ENCODE data around the gene KRTAP12-4. TPM values are rescaled to one million over a fixed set of nuclear protein-coding genes. Genes with fewer than 3 reads are reported as not detected.

Gene KRTAP12-4
- total RNA-seq (2021) (not detected in 2 replicates), Bru-seq, nascent RNA (not detected), BruChase-seq, experiment 1, labeled RNA remaining after a 2-hour chase (not detected), BruChase-seq, experiment 2, labeled RNA remaining after a 6-hour chase (not detected)
- long read RNA-seq: 0 reads

- no peak within 1 kb of the TSS for H3K4me3 ChIP-seq
- BruUV-seq (replicated peaks): no TSS peak
- no peaks in the 10 kb centered on the region for H3K36me3 ChIP-seq (ENCODE audit: low read depth)
- no peak within 1 kb of the TSS for H3K27ac ChIP-seq
- POLR2A ChIA-PET (ENCODE audit: unreplicated experiment): no interaction called here
- intact Hi-C loops (cut with micrococcal nuclease; ENCODE audit: unreplicated experiment): no loop called here
- no peaks in the 10 kb centered on the region for H3F3A ChIP-seq (ENCODE audit: insufficient read depth, low read depth)
- no peaks in the 10 kb centered on the region for H3K9me2 ChIP-seq (ENCODE audit: insufficient read depth)
- CTCF ChIA-PET: no interaction called here
- peaks cover 82% of the 10 kb centered on the region for H3K27me3 ChIP-seq (ENCODE audit: insufficient read depth, low read depth)
- H3K79me2 ChIP-seq (ENCODE audit: low read depth): no peaks in the 10 kb centered on the region
- no peaks in the 10 kb centered on the region for H3K4me1 ChIP-seq (replicated peaks; ENCODE audit: insufficient read depth)
- H2AFZ ChIP-seq: no peak within 1 kb of the TSS
- no peak within 1 kb of the TSS for H3K4me2 ChIP-seq
- H4K20me1 ChIP-seq (ENCODE audit: insufficient read depth): no peaks in the 10 kb centered on the region
- TF ChIP-seq EZH2 (IDR thresholded peaks at IDR 0.05; ENCODE audit: low read depth) (no peak), CTCF (conservative IDR thresholded peaks at IDR 0.05) (no peak)
- H3K9me3 ChIP-seq (ENCODE audit: insufficient read depth, low read depth): no peaks in the 10 kb centered on the region
- DNase-seq: no peak
These were observed at the start of gene KRTAP12-4 for GRCh38 chr21:44654576-44655175. Gene KRTAP12-4 (minus strand): TSS chr21:44654659. CDS start chr21:44654614, 45 bp downstream.

- Histone ChIP-seq H3K4me1 (replicated peaks; ENCODE audit: insufficient read depth) (no peaks in the 10 kb centered on the region), H4K20me1 (ENCODE audit: insufficient read depth) (no peaks in the 10 kb centered on the region), H3K4me3 (no peak overlapping the region), H3K79me2 (ENCODE audit: low read depth) (no peaks in the 10 kb centered on the region), H3K4me2 (no peak overlapping the region), H3K27me3 (ENCODE audit: insufficient read depth, low read depth) (peaks cover 64% of the 10 kb centered on the region), H3K27ac (no peak overlapping the region), H3F3A (ENCODE audit: insufficient read depth, low read depth) (no peaks in the 10 kb centered on the region), H3K9me2 (ENCODE audit: insufficient read depth) (no peaks in the 10 kb centered on the region), H3K9me3 (ENCODE audit: insufficient read depth, low read depth) (no peaks in the 10 kb centered on the region), H3K36me3 (ENCODE audit: low read depth) (no peaks in the 10 kb centered on the region), H2AFZ (no peak overlapping the region)
- DNase-seq: no peak
- ChIA-PET CTCF (no interaction called here), POLR2A (ENCODE audit: unreplicated experiment) (no interaction called here)
- no TSS peak for BruUV-seq (replicated peaks)
- intact Hi-C loops (cut with micrococcal nuclease; ENCODE audit: unreplicated experiment): no loop called here
- TF ChIP-seq EZH2 (IDR thresholded peaks at IDR 0.05; ENCODE audit: low read depth) (no peak), CTCF (conservative IDR thresholded peaks at IDR 0.05) (no peak)
These were observed 49.5 kb upstream of the KRTAP12-4 start for GRCh38 chr21:44703731-44704635.

- H3K9me2 ChIP-seq (ENCODE audit: insufficient read depth): no peaks in the 10 kb centered on the region
- no peak overlapping the region for H2AFZ ChIP-seq
- H3K4me1 ChIP-seq (replicated peaks; ENCODE audit: insufficient read depth): no peaks in the 10 kb centered on the region
- no peaks in the 10 kb centered on the region for H3K9me3 ChIP-seq (ENCODE audit: insufficient read depth, low read depth)
- H3K27ac ChIP-seq: no peak overlapping the region
- intact Hi-C loops (cut with micrococcal nuclease; ENCODE audit: unreplicated experiment): no loop called here
- H3K79me2 ChIP-seq (ENCODE audit: low read depth): no peaks in the 10 kb centered on the region
- no peak for DNase-seq
- H4K20me1 ChIP-seq (ENCODE audit: insufficient read depth): no peaks in the 10 kb centered on the region
- H3K36me3 ChIP-seq (ENCODE audit: low read depth): no peaks in the 10 kb centered on the region
- H3K4me2 ChIP-seq: no peak overlapping the region
- H3F3A ChIP-seq (ENCODE audit: insufficient read depth, low read depth): no peaks in the 10 kb centered on the region
- H3K27me3 ChIP-seq (ENCODE audit: insufficient read depth, low read depth): peaks cover 67% of the 10 kb centered on the region
- ChIA-PET POLR2A (ENCODE audit: unreplicated experiment) (no interaction called here), CTCF (no interaction called here)
- no peak overlapping the region for H3K4me3 ChIP-seq
- no peak for TF ChIP-seq CTCF (conservative IDR thresholded peaks at IDR 0.05)
- TF ChIP-seq EZH2 (IDR thresholded peaks at IDR 0.05; ENCODE audit: low read depth): no peak
- BruUV-seq (replicated peaks): no TSS peak
These were observed 48.7 kb upstream of the KRTAP12-4 start for GRCh38 chr21:44702973-44703730.

Measured in PC-9 (cell line).